Measurements from ENCODE around the gene DPYD. TPM values are rescaled to one million over a fixed set of nuclear protein-coding genes. Genes with fewer than 3 reads are reported as not detected.

The DPYD gene
- total and polyA plus RNA-seq, 4 experiments from 2014 or later, result 49.7 to 58.4 (median 51.9) TPM

DNA sequence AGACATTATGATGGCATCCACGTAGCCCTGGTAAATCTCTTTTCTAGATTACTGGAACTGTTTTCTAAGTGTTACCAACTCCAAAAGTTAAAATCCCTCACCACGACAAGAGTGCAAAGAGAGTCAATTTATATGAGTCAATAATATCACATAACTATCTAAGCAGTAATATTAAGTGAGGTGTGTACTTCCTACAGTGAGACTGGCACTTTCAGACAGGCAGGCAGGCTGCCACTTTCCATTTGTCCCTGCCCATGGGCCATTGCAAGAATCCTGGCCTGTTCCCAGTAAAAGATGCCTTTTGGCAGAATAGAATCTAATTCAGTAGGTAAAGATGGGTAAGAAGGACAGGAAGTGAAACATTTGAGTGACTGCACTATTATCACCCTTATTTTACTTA, 843.6 kb downstream of the DPYD start:
- Mint-ChIP-seq H3K4me1 (peaks cover 0 to 2% (median 0%) of the 10 kb centered on the region in 4 donors), H3K27me3 (no peaks in the 10 kb centered on the region), H3K4me3 (no peak overlapping the region), H3K36me3 (peaks cover 39 to 61% of the 10 kb centered on the region in 2 donors), H3K27ac (no peak overlapping the region), H3K9me3 (no peaks in the 10 kb centered on the region)
- Histone ChIP-seq H3K9me3 (ENCODE audit: control insufficient read depth in 1 of 2, low read length in 2 of 2) (no peaks in the 10 kb centered on the region), H3K4me3 (ENCODE audit: low read length in 2 of 2) (no peak overlapping the region), H3K4me1 (ENCODE audit: insufficient read depth, low read length) (no peaks in the 10 kb centered on the region), H3K27me3 (ENCODE audit: insufficient read depth, low read length) (no peaks in the 10 kb centered on the region), H3K36me3 (ENCODE audit: insufficient read depth, low read length) (peaks cover 4% of the 10 kb centered on the region), H3K27ac (ENCODE audit: low read depth, low read length) (no peak overlapping the region)
- CTCF ChIA-PET (ENCODE audit: partially characterized antibody), result no interaction called here
- intact Hi-C loops (cut with micrococcal nuclease), result no loop called here
- no peak for DNase-seq
- POLR2A ChIA-PET (ENCODE audit: partially characterized antibody), result no interaction called here

DNA sequence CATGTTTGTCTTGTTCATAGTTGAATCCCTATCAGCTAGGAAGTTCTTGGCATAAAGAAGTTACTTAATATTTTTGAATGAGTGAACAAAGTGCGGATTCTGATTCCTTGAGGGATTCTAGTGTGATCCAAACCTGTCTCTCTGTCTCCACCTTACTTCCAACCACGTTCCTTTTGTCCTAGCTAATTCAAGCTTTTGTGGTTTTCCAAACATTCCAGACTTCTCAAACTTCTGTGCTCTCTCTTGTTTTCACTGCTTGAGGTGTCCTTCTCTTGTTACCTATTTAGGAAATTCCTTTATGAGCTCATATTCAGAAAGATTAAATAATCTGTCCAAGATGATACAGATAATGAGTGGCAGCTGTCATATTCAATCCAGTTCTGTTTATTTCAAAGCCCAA, 846.1 kb downstream of the DPYD start:
- no peak overlapping the region for H3K27ac Mint-ChIP-seq
- no peak for DNase-seq
- H3K9me3 Mint-ChIP-seq, result no peaks in the 10 kb centered on the region
- no peaks in the 10 kb centered on the region for H3K9me3 ChIP-seq (ENCODE audit: control insufficient read depth in 1 of 2, low read length in 2 of 2)
- H3K4me1 Mint-ChIP-seq, result no peaks in the 10 kb centered on the region
- H3K4me3 Mint-ChIP-seq, result no peak overlapping the region
- H3K27me3 Mint-ChIP-seq, result no peaks in the 10 kb centered on the region
- peaks cover 26 to 41% of the 10 kb centered on the region in 2 donors for H3K36me3 Mint-ChIP-seq
- no peak overlapping the region for H3K27ac ChIP-seq (ENCODE audit: low read depth, low read length)
- H3K4me3 ChIP-seq (ENCODE audit: low read length in 2 of 2), result no peak overlapping the region
- H3K27me3 ChIP-seq (ENCODE audit: insufficient read depth, low read length), result no peaks in the 10 kb centered on the region
- peaks cover 4% of the 10 kb centered on the region for H3K36me3 ChIP-seq (ENCODE audit: insufficient read depth, low read length)
- intact Hi-C loops (cut with micrococcal nuclease), result no loop called here
- ChIA-PET POLR2A (ENCODE audit: partially characterized antibody) (interaction anchor here (1.2 kb wide), 1 partner anchor 11 kb away, joined by 3 read pairs; no protein-coding TSS in a partner anchor), CTCF (ENCODE audit: partially characterized antibody) (no interaction called here)
- H3K4me1 ChIP-seq (ENCODE audit: insufficient read depth, low read length), result no peaks in the 10 kb centered on the region

DNA sequence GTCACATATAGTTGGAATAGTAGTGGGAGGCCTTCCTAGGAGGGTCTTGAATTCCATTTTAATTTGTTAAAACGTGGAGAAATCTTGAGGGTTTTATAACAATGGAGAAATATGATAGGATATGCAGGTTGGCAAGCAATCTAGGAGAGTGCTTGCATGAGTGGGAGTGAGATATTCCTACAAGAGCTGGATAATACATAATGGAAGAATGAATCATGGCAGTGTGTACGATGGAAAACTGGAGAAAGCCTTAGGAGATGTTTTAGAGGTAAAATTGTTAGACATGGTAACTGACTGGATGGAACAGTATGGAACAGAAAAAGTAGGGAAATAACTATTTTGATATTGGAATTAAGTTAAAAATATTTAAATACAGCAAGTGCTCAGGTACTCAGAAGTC, 846.9 kb downstream of the DPYD start:
- Histone ChIP-seq H3K4me3 (ENCODE audit: low read length in 2 of 2) (no peak overlapping the region), H3K27me3 (ENCODE audit: insufficient read depth, low read length) (no peaks in the 10 kb centered on the region), H3K4me1 (ENCODE audit: insufficient read depth, low read length) (no peaks in the 10 kb centered on the region), H3K27ac (ENCODE audit: low read depth, low read length) (no peak overlapping the region), H3K9me3 (ENCODE audit: control insufficient read depth in 1 of 2, low read length in 2 of 2) (no peaks in the 10 kb centered on the region), H3K36me3 (ENCODE audit: insufficient read depth, low read length) (peaks cover 2% of the 10 kb centered on the region)
- ChIA-PET CTCF (ENCODE audit: partially characterized antibody) (no interaction called here), POLR2A (ENCODE audit: partially characterized antibody) (interaction anchor here (1.2 kb wide), 1 partner anchor 10 kb away, joined by 3 read pairs; no protein-coding TSS in a partner anchor)
- H3K36me3 Mint-ChIP-seq, result peaks cover 17 to 33% of the 10 kb centered on the region in 2 donors
- H3K27me3 Mint-ChIP-seq, result no peaks in the 10 kb centered on the region
- H3K4me1 Mint-ChIP-seq, result no peaks in the 10 kb centered on the region
- intact Hi-C loops (cut with micrococcal nuclease), result no loop called here
- no peak overlapping the region for H3K4me3 Mint-ChIP-seq
- H3K27ac Mint-ChIP-seq, result no peak overlapping the region
- no peaks in the 10 kb centered on the region for H3K9me3 Mint-ChIP-seq
- no peak for DNase-seq

DNA sequence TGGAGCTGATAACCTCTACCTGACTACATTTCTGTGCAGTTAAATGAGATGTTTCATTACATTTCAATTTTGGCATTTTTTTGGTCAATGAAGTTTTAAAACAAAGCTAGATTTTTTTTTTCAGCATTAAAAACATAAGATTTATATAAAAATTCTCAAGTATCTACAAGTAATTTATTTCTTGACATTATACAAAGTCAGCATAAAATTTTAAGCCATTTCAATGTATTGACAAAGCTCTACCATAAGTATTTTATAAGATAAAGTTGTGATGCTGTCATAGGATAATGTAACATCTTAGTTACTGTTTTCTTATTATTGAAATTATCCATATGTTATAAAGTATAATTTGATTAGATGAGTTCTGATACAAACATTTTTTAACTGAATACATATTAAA, 847.7 kb downstream of the DPYD start:
- Mint-ChIP-seq H3K27me3 (no peaks in the 10 kb centered on the region), H3K4me3 (no peak overlapping the region), H3K36me3 (peaks cover 15 to 31% of the 10 kb centered on the region in 2 donors), H3K27ac (no peak overlapping the region), H3K9me3 (no peaks in the 10 kb centered on the region), H3K4me1 (no peaks in the 10 kb centered on the region)
- intact Hi-C loops (cut with micrococcal nuclease), result no loop called here
- Histone ChIP-seq H3K4me3 (ENCODE audit: low read length in 2 of 2) (no peak overlapping the region), H3K27ac (ENCODE audit: low read depth, low read length) (no peak overlapping the region), H3K4me1 (ENCODE audit: insufficient read depth, low read length) (no peaks in the 10 kb centered on the region), H3K9me3 (ENCODE audit: control insufficient read depth in 1 of 2, low read length in 2 of 2) (no peaks in the 10 kb centered on the region), H3K27me3 (ENCODE audit: insufficient read depth, low read length) (no peaks in the 10 kb centered on the region), H3K36me3 (ENCODE audit: insufficient read depth, low read length) (no peaks in the 10 kb centered on the region)
- ChIA-PET POLR2A (ENCODE audit: partially characterized antibody) (no interaction called here), CTCF (ENCODE audit: partially characterized antibody) (no interaction called here)
- no peak for DNase-seq

DNA sequence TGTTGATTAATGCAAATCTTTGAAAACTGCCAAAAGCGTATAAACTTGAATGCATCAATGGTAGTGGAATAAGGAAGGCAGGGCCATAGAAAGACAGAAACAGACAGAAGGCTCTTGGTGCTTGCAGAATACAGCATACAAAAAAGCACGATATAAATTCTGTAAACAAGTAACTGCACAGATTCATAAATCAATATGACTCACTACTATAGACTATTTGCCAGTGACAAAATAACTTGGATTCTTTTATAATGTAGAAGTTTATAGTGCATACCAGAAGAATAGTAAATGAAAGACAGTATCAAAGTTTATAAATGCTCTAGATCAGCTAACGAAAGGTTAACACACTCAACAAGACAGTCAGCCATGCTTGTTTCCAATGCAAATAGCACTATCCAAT, 849.7 kb downstream of the DPYD start:
- DNase-seq, result no peak
- Mint-ChIP-seq H3K36me3 (peaks cover 1 to 15% of the 10 kb centered on the region in 2 donors), H3K4me1 (no peaks in the 10 kb centered on the region), H3K27me3 (no peaks in the 10 kb centered on the region), H3K9me3 (peaks cover 0 to 2% (median 0%) of the 10 kb centered on the region in 8 donors), H3K27ac (no peak overlapping the region), H3K4me3 (no peak overlapping the region)
- POLR2A ChIA-PET (ENCODE audit: partially characterized antibody), result no interaction called here
- Histone ChIP-seq H3K27me3 (ENCODE audit: insufficient read depth, low read length) (no peaks in the 10 kb centered on the region), H3K4me1 (ENCODE audit: insufficient read depth, low read length) (no peaks in the 10 kb centered on the region), H3K9me3 (ENCODE audit: control insufficient read depth in 1 of 2, low read length in 2 of 2) (no peaks in the 10 kb centered on the region), H3K36me3 (ENCODE audit: insufficient read depth, low read length) (no peaks in the 10 kb centered on the region), H3K27ac (ENCODE audit: low read depth, low read length) (no peak overlapping the region), H3K4me3 (ENCODE audit: low read length in 2 of 2) (no peak overlapping the region)
- intact Hi-C loops (cut with micrococcal nuclease), result no loop called here
- CTCF ChIA-PET (ENCODE audit: partially characterized antibody), result no interaction called here

DNA sequence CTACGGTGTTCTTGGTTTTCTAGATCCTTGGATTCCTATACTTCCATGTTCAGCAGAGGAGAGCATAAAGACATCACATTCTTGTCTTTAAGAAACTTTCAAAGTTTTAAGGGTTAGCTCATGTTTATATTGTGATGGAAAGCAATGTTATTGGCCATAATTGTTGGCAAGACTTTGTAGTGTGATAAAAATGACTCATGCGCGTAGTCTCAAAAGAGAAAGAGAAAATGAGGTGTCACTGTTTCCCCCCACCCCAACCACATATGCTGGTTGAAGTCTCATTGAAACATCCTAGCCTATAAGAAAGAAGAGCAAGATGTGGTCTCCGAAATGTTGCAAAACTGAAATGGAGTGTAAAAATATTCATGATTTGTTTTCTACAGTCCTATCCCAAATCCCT, 850.5 kb downstream of the DPYD start:
- H3K27ac Mint-ChIP-seq, result no peak overlapping the region
- H3K4me1 Mint-ChIP-seq, result no peaks in the 10 kb centered on the region
- H3K27ac ChIP-seq (ENCODE audit: low read depth, low read length), result no peak overlapping the region
- H3K27me3 Mint-ChIP-seq, result no peaks in the 10 kb centered on the region
- intact Hi-C loops (cut with micrococcal nuclease), result no loop called here
- H3K4me3 ChIP-seq (ENCODE audit: low read length in 2 of 2), result no peak overlapping the region
- CTCF ChIA-PET (ENCODE audit: partially characterized antibody), result no interaction called here
- POLR2A ChIA-PET (ENCODE audit: partially characterized antibody), result no interaction called here
- no peak overlapping the region for H3K4me3 Mint-ChIP-seq
- H3K36me3 Mint-ChIP-seq, result peaks cover 0 to 13% of the 10 kb centered on the region in 2 donors
- H3K9me3 Mint-ChIP-seq, result peaks cover 0 to 2% (median 0%) of the 10 kb centered on the region in 8 donors
- H3K9me3 ChIP-seq (ENCODE audit: control insufficient read depth in 1 of 2, low read length in 2 of 2), result no peaks in the 10 kb centered on the region
- no peaks in the 10 kb centered on the region for H3K27me3 ChIP-seq (ENCODE audit: insufficient read depth, low read length)
- no peak for DNase-seq
- H3K36me3 ChIP-seq (ENCODE audit: insufficient read depth, low read length), result no peaks in the 10 kb centered on the region
- H3K4me1 ChIP-seq (ENCODE audit: insufficient read depth, low read length), result no peaks in the 10 kb centered on the region

DNA sequence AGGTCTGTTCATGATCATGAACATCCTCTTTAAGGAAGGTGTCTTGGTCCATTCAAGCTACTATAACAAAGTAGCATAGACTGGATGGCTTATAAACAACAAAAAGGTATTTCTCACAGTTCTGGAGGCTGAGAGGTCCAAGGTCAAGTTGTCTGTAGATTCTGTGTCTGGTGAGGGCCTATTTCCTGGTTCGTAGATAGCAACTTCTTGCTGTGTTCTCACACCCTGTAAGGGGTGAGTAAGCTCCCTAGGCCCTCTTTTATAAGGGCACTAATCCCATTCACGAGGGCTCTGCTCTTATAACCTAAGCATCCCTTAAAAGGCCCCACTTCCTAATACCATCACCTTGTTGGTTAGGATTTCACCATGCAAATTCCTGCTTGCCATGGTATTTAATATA, 851.5 kb downstream of the DPYD start:
- no peak overlapping the region for H3K27ac ChIP-seq (ENCODE audit: low read depth, low read length)
- no peaks in the 10 kb centered on the region for H3K27me3 ChIP-seq (ENCODE audit: insufficient read depth, low read length)
- no peak overlapping the region for H3K27ac Mint-ChIP-seq
- H3K27me3 Mint-ChIP-seq, result no peaks in the 10 kb centered on the region
- H3K4me3 ChIP-seq (ENCODE audit: low read length in 2 of 2), result no peak overlapping the region
- no peak for DNase-seq
- CTCF ChIA-PET (ENCODE audit: partially characterized antibody), result no interaction called here
- intact Hi-C loops (cut with micrococcal nuclease), result no loop called here
- POLR2A ChIA-PET (ENCODE audit: partially characterized antibody), result no interaction called here
- H3K4me1 Mint-ChIP-seq, result no peaks in the 10 kb centered on the region
- no peak overlapping the region for H3K4me3 Mint-ChIP-seq
- no peaks in the 10 kb centered on the region for H3K4me1 ChIP-seq (ENCODE audit: insufficient read depth, low read length)
- peaks cover 0 to 5% of the 10 kb centered on the region in 2 donors for H3K36me3 Mint-ChIP-seq
- H3K9me3 ChIP-seq (ENCODE audit: control insufficient read depth in 1 of 2, low read length in 2 of 2), result no peaks in the 10 kb centered on the region
- peaks cover 0 to 2% (median 0%) of the 10 kb centered on the region in 8 donors for H3K9me3 Mint-ChIP-seq
- H3K36me3 ChIP-seq (ENCODE audit: insufficient read depth, low read length), result no peaks in the 10 kb centered on the region

DNA sequence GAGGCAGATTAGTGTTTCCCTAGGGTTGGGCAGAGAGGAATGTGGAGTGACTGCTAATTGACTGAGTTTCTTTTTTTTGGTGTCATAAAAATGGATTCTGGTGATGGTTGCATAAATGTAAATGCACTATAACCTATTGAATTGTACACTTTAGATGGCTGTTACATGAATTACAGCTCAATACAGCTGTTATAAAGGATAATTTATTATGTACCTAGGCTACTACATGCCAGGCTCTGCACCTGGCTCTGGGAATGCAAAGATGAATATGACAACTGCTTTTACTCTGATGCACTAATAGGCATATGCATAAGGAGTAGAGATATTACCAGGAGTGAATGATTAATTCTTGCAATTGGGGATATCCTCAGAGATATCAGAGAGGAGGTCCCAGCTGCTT, 854.0 kb downstream of the DPYD start:
- Histone ChIP-seq H3K4me1 (ENCODE audit: insufficient read depth, low read length) (no peaks in the 10 kb centered on the region), H3K27me3 (ENCODE audit: insufficient read depth, low read length) (no peaks in the 10 kb centered on the region), H3K27ac (ENCODE audit: low read depth, low read length) (no peak overlapping the region), H3K36me3 (ENCODE audit: insufficient read depth, low read length) (no peaks in the 10 kb centered on the region), H3K9me3 (ENCODE audit: control insufficient read depth in 1 of 2, low read length in 2 of 2) (no peaks in the 10 kb centered on the region), H3K4me3 (ENCODE audit: low read length in 2 of 2) (no peak overlapping the region)
- intact Hi-C loops (cut with micrococcal nuclease), result no loop called here
- Mint-ChIP-seq H3K9me3 (peaks cover 0 to 2% (median 0%) of the 10 kb centered on the region in 8 donors), H3K4me1 (no peaks in the 10 kb centered on the region), H3K36me3 (no peaks in the 10 kb centered on the region), H3K4me3 (no peak overlapping the region), H3K27me3 (peaks cover 0 to 2% of the 10 kb centered on the region in 2 donors), H3K27ac (no peak overlapping the region)
- POLR2A ChIA-PET (ENCODE audit: partially characterized antibody), result no interaction called here
- CTCF ChIA-PET (ENCODE audit: partially characterized antibody), result no interaction called here
- no peak for DNase-seq

Data from CD4-positive, alpha-beta memory T cell (primary cell).